ENCODE results near the gene KCNH1.

- TF ChIP-seq CTCF (IDR thresholded peaks at IDR 0.05; ENCODE audit: low read depth, low read length) (no peak), EZH2phosphoT487 (IDR thresholded peaks at IDR 0.05; ENCODE audit: low read depth) (no peak)
Observed at GRCh38 chr1:211068976-211069375, 65.0 kb downstream of the KCNH1 start.

Measured in OCI-LY3 (cell line).